Activated CD8-positive, alpha-beta T cell treated with anti-CD3 and anti-CD28 coated beads for 36 hours (primary cell): ENCODE data around the gene TNIK. TPM values are rescaled to one million over a fixed set of nuclear protein-coding genes. Genes with fewer than 3 reads are reported as not detected.

Experiments
- ATAC-seq: fragments of 200-7000 bp; cut with Tn5 transposase; one replicate; pipeline ENCODE4 v1.10.0; 2021; ENCODE audit warnings: mild to moderate bottlenecking, moderate library complexity
- CTCF ChIA-PET: fragments of 350-600 bp; sonication (Branson Sonifier 250); formaldehyde crosslinking; loops from one replicate; lab custom pipeline; 2021; ENCODE audit warnings: antibody characterized with exemption; lab: Charles Lee
- POLR2A ChIA-PET: fragments of 350-600 bp; sonication (Branson Sonifier 250); formaldehyde crosslinking; loops from one replicate; lab custom pipeline; 2021; ENCODE audit warnings: antibody characterized with exemption; lab: Charles Lee
- DNase-seq: peaks from one replicate; pipeline ENCODE4 v3.0.0-alpha.2; 2020
- H3K27ac Mint-ChIP-seq: one replicate; pipeline ENCODE4 v1.8.0; 2021; ENCODE audit warnings: mild to moderate bottlenecking, mixed read lengths
- H3K27me3 Mint-ChIP-seq: one replicate; pipeline ENCODE4 v1.8.0; 2021; ENCODE audit warnings: mixed read lengths
- H3K36me3 Mint-ChIP-seq: one replicate; pipeline ENCODE4 v1.8.0; 2021; ENCODE audit warnings: low read depth, mixed read lengths
- H3K4me1 Mint-ChIP-seq: one replicate; pipeline ENCODE4 v1.8.0; 2021; ENCODE audit warnings: low read depth, mixed read lengths
- H3K4me3 Mint-ChIP-seq: one replicate; pipeline ENCODE4 v1.8.0; 2021; ENCODE audit warnings: mild to moderate bottlenecking, moderate library complexity, mixed read lengths
- H3K9me3 Mint-ChIP-seq: one replicate; pipeline ENCODE4 v1.8.0; 2021; ENCODE audit warnings: mixed read lengths
- intact Hi-C: fragments of 100-400 bp; cut with micrococcal nuclease; formaldehyde crosslinking; loops from one replicate; pipeline ENCODE4 v1.10.0; 2022
- total RNA-seq, 2 experiments: library from RNA; stranded (reverse); gene quantifications; one replicate each; pipeline ENCODE4 v1.2.3, GENCODE V29; 2021
- TF ChIP-seq, protein P1 (sequence below): fragments of 200-600 bp; IDR thresholded peaks from one replicate; pipeline ENCODE4 v1.8.0; 2022; ENCODE audit warnings: antibody characterized with exemption, mild to moderate bottlenecking

The TNIK gene
- total RNA-seq, 2 experiments from 2014 or later, result 25.1 to 28.8 TPM

DNA sequence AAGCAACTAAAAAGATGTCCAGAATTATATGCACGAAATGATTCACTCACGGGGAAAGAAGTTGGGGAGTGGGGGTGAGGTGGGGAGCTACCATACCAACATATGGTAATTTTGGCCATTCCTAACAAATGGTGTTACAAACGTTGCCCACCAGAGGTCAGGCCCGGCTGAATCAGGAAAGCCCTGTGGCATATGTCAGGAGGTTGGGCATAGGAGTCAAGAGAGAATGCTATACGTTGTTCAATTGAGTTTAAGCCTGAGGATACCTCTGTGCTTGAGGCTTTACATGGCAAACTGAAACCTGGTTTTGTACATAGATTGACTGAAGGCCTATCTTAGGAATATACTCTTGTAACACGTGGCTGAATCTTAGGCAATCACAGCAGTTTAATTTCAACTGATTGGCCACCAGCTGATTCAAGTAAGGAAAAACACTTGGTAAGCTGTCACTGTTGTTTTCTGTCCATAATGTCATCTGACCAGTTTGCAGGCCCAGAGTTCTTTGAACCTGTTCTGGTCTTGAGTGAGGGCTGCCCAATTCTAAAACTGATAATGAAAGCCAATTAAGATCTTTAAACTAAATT, 410.3 kb downstream of the TNIK start:
- no peaks in the 10 kb centered on the region for H3K9me3 Mint-ChIP-seq
- no peak overlapping the region for H3K27ac Mint-ChIP-seq
- DNase-seq (peak; percentile 67), ATAC-seq (peak; percentile 89)
- ChIA-PET CTCF (interaction anchor here (0.6 to 2.4 kb wide), 18 partner anchors 12 to 1292 kb away, joined by 3 to 17 read pairs (median 3); no protein-coding TSS in a partner anchor), POLR2A (interaction anchor here (0.5 kb wide), 1 partner anchor 192 kb away, joined by 3 read pairs; no protein-coding TSS in a partner anchor)
- TF ChIP-seq, protein P1, sequence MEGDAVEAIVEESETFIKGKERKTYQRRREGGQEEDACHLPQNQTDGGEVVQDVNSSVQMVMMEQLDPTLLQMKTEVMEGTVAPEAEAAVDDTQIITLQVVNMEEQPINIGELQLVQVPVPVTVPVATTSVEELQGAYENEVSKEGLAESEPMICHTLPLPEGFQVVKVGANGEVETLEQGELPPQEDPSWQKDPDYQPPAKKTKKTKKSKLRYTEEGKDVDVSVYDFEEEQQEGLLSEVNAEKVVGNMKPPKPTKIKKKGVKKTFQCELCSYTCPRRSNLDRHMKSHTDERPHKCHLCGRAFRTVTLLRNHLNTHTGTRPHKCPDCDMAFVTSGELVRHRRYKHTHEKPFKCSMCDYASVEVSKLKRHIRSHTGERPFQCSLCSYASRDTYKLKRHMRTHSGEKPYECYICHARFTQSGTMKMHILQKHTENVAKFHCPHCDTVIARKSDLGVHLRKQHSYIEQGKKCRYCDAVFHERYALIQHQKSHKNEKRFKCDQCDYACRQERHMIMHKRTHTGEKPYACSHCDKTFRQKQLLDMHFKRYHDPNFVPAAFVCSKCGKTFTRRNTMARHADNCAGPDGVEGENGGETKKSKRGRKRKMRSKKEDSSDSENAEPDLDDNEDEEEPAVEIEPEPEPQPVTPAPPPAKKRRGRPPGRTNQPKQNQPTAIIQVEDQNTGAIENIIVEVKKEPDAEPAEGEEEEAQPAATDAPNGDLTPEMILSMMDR, result peak; percentile 40
- H3K4me1 Mint-ChIP-seq, result no peaks in the 10 kb centered on the region
- intact Hi-C loops, result loop anchor here (5.0 kb wide), 1 partner anchor 517 kb away; no protein-coding TSS in a partner anchor
- no peaks in the 10 kb centered on the region for H3K36me3 Mint-ChIP-seq
- H3K27me3 Mint-ChIP-seq, result peaks cover 21% of the 10 kb centered on the region
- H3K4me3 Mint-ChIP-seq, result no peak overlapping the region

DNA sequence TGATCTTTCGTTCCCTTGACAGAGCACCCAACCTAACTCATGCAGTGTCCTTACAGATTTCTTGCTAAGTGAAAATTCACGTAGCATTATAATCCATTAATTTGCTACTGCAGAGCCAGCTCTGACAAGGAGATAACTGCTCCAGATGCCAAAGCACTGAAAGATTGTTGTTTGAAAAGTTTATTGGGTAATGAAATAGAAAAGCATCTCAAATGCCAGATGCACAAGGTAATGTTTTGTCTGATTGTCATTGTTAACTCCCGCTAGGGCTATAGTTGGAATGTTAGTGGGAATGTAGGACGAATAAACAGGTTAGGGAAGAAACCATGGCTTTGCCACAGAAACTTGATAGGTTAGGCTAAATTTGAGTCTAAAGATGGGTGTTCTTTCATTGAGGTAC, 413.4 kb downstream of the TNIK start:
- TF ChIP-seq, protein P1, result no peak
- ATAC-seq (no peak), DNase-seq (no peak)
- intact Hi-C loops, result no loop called here
- peaks cover 31% of the 10 kb centered on the region for H3K27me3 Mint-ChIP-seq
- H3K27ac Mint-ChIP-seq, result no peak overlapping the region
- H3K4me1 Mint-ChIP-seq, result no peaks in the 10 kb centered on the region
- no peaks in the 10 kb centered on the region for H3K36me3 Mint-ChIP-seq
- ChIA-PET POLR2A (no interaction called here), CTCF (no interaction called here)
- no peak overlapping the region for H3K4me3 Mint-ChIP-seq
- no peaks in the 10 kb centered on the region for H3K9me3 Mint-ChIP-seq

DNA sequence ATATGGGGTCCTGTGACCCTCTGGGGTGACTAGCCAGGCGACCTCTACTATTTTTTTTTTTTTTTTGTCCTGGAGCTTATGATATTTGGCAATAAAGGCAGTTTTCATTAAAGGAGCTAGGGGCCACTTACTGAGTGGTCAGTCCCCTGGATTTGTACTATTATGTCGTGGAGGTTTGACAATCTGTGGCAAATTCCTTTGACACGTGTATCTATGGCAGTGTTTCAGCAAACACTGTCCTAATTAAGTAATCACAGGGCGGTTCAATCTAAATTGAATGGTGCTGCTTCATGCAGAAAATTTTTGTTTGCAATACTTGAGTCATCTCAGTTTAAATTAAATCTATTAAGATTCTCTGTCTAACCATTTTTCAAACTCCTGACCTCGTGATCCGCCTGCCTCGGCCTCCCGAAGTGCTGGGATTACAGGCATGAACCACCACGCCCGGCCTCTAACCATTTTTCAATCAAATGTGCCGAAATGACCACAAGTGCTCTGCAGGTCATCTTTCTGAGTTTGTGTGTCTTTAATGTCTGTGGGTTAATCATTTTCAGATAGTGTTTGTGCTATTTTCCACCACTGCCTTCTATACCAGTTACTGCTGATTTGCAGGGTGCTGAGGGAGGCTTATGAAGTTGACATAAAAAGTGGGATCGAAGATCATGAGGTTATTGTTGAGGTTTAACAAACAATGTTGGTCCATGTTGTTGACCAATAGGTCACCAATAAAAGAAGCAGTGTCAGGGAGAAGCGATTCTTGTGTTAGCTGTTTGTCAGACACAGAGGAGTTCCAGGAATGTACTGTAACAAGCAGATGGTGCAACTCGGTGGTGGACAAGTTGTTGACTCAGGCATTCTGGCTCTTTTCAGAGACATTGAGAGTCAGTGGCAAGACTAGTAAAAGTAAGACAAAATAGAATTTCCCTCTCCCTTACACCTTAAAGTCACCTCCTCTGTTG, 415.1 kb downstream of the TNIK start:
- CTCF ChIA-PET, result interaction anchor here (0.6 kb wide), 1 partner anchor 631 kb away, joined by 3 read pairs; no protein-coding TSS in a partner anchor
- DNase-seq (no peak), ATAC-seq (no peak)
- TF ChIP-seq, protein P1, result no peak
- POLR2A ChIA-PET, result no interaction called here
- intact Hi-C loops, result no loop called here
- no peaks in the 10 kb centered on the region for H3K36me3 Mint-ChIP-seq
- no peaks in the 10 kb centered on the region for H3K4me1 Mint-ChIP-seq
- no peak overlapping the region for H3K4me3 Mint-ChIP-seq
- H3K27me3 Mint-ChIP-seq, result peaks cover 26% of the 10 kb centered on the region
- H3K9me3 Mint-ChIP-seq, result no peaks in the 10 kb centered on the region
- H3K27ac Mint-ChIP-seq, result no peak overlapping the region

DNA sequence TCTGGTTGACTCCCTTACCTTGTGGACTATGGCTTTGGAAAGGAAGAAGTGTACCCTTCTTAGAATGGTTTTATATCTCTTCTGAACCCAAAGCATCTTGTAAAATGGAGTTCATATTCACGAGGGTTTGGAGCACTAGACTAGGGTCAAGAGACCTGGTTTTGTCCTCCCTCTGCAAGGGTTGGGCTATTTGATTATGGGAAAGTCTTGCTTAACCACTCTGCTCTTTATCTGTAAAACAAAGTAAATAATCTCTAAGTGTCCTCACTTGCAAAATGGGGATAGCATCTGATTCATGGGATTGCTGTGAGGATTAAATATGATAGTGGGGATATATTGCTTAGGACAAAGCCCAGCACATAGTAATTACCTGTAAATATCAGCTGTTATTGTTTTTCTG, 415.8 kb downstream of the TNIK start:
- Mint-ChIP-seq H3K27ac (no peak overlapping the region), H3K36me3 (no peaks in the 10 kb centered on the region), H3K27me3 (peaks cover 26% of the 10 kb centered on the region), H3K4me1 (no peaks in the 10 kb centered on the region), H3K4me3 (no peak overlapping the region), H3K9me3 (no peaks in the 10 kb centered on the region)
- ChIA-PET POLR2A (no interaction called here), CTCF (interaction anchor here (0.6 kb wide), 1 partner anchor 631 kb away, joined by 3 read pairs; no protein-coding TSS in a partner anchor)
- TF ChIP-seq, protein P1, result no peak
- no peak for ATAC-seq
- intact Hi-C loops, result no loop called here
- DNase-seq, result no peak

DNA sequence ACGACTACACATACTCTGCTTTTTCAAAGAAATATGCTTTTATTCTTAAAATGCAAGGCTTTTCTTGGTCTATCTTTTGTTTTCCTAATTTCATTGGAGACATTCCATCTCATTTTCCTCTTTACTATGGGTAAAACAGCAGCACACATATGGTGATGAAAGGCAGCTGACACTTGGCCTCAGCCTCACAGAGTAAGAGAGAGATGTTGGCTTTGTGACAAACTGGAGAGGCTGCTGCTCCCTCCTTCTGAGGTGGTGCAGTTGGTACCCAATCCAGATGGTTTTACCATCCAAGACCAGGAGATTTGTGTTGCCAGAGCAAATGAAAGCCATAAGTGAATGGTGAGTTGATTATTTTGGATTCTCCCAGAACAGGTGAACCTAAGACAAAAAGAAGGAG, 420.5 kb downstream of the TNIK start:
- Mint-ChIP-seq H3K27ac (no peak overlapping the region), H3K4me3 (no peak overlapping the region), H3K36me3 (no peaks in the 10 kb centered on the region), H3K27me3 (peaks cover 33% of the 10 kb centered on the region), H3K9me3 (no peaks in the 10 kb centered on the region), H3K4me1 (no peaks in the 10 kb centered on the region)
- ATAC-seq (no peak), DNase-seq (no peak)
- intact Hi-C loops, result no loop called here
- ChIA-PET CTCF (no interaction called here), POLR2A (no interaction called here)
- TF ChIP-seq, protein P1, result no peak
